Measurements from ENCODE around the gene KRT82.
"Not testable (repeated sequence)": the region's sequence is repeated elsewhere in the genome, so short reads cannot be mapped to it uniquely, and the experiment has no call there.

KRT82 gene

DNA sequence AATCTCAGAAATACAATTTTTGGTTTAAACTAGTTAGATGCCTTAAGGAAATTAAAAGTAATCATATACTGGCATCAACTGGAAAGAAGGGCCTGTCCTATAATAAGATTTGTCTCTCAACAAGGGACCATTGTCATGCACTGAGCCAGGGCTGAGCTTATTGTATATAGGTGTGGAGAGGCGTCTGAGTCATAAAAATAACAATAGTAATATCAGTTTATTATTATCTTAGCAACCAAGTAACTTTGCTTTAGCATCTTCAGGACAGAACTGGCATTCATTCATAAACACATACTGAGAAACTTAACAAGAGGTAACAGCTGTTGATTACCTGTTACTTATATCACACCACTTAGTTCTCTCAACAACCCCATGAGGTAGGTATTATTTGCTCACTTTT lies 20.9 kb upstream of the KRT82 start:
- no peak for DNase-seq
- TF ChIP-seq GATA1 (IDR thresholded peaks at IDR 0.05; ENCODE audit: low read depth, low read length) (no peak), POLR2A (IDR thresholded peaks at IDR 0.05; ENCODE audit: low read length) (no peak)

DNA sequence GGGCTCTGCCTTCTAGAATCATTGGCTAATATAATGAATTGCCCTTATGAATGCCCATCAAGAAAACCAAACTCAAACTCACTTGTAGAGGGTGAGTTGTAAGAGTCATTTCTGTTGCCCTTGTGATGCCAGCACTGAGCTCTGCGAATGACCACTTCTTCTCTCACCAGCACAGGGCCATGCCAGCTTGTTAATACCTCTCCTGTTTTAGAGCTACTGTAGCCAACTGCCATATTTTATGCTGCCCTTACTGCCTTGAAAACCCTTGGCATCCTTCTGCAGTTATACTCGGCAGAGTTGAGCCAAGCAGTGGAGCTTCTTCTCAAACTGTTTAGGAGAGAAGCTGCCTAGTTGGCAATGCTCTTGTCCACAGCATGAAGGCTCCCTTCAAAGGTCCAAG lies 19.9 kb upstream of the KRT82 start:
- DNase-seq, result no peak
- TF ChIP-seq POLR2A (IDR thresholded peaks at IDR 0.05; ENCODE audit: low read length) (no peak), GATA1 (IDR thresholded peaks at IDR 0.05; ENCODE audit: low read depth, low read length) (no peak)

DNA sequence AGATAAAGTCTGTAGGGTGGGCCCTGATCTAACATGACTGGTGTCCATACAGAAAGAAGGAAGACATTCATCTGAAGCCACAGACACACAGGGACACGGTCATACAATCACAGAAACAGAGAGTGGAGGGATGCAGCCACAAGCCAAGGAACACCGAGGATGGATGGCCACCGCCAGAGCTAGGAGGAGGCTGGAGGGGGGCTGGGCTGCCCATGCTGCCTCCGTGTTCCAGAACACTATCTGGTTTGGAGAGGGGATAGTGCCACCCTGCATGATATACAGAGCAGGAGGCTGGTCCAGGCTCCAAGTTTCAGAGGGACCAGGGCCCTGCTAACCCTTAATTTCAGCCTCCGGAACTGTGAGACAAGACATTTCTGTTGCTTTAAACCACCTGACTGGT lies 19.3 kb upstream of the KRT82 start:
- TF ChIP-seq GATA1 (IDR thresholded peaks at IDR 0.05; ENCODE audit: low read depth, low read length) (no peak), POLR2A (IDR thresholded peaks at IDR 0.05; ENCODE audit: low read length) (no peak)
- no peak for DNase-seq

DNA sequence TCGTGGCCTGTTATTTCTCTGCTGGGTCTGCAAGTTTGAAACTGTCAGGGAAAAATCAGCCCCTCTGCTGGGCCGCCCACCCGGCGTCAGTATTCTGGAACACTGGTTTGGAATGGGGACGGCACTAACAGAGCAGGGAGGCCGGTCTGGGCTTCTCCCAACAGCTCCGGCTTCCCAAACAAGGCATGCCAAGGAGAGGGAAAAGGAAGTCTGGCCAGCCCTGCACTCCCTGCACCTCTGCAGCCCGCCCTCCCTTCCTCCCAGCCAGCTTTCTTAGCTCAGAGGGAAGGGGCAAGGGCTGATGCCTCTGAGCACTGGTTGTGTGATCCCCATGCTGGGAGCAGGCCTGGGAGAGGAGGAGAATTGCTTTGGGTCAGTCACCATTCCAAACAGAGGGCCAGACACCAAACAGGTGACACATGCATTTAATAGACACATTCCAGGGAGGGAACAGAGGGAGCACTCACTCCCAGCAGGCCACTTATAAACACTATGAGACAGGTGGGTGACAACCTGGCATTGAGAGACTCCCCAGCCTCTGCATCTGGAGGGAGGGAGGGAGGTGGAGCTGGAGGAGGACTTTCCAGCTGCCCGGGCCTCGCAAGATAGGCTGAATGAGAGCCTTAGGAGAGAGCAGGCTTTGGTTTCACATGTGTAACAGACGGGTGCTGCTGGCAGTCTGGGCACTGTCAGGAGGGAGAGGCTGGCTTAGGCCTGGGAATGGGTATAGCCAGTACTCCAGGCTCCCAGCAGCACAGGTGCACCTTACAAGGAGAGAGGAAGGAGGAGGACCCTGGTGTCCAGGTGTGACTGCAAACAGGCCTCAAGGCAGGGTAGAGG lies 17.7 kb upstream of the KRT82 start:
- no peak for TF ChIP-seq POLR2A (IDR thresholded peaks at IDR 0.05; ENCODE audit: low read length)
- no peak for TF ChIP-seq GATA1 (IDR thresholded peaks at IDR 0.05; ENCODE audit: low read depth, low read length)
- DNase-seq, result no peak

DNA sequence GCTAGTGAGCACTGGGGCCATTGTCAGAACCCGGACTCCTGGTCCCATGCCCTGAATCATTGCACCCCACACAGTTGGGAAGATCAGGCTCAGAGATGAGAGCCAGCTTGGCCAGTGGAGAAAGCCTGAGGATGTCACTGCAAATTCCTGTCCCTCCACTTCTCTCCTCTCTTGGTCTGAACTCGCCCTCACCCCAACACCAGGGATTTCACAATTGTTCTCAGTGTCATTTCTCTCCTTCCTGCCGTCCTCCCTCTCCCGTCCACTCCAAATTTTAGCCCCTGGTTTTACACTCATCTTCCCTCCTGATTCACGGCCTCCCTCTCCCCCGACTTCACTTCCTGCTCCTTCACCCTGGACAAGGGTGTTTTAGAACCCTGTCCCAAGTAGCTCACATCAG lies 16.9 kb upstream of the KRT82 start:
- no peak for DNase-seq
- TF ChIP-seq POLR2A (IDR thresholded peaks at IDR 0.05; ENCODE audit: low read length) (no peak), GATA1 (IDR thresholded peaks at IDR 0.05; ENCODE audit: low read depth, low read length) (no peak)

DNA sequence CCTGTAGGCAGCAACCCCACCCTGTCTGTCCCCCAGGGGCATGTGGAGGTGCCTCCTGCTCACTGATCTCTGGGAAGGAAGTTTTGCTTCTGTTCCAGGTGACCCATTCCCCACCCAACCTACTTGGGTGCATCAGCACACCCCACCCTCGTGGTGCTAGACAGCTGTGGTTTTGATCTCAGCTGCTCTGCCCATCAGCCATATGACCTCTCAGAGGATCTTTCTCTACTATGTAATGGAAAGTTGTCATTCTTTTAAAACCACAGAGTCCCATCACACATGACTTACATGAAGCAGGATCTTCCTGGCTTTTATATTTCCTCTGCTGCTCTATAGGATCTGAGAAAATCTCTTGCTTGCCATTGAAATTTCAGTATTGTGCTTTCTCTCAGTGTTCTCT lies 13.5 kb upstream of the KRT82 start:
- no peak for DNase-seq
- TF ChIP-seq POLR2A (IDR thresholded peaks at IDR 0.05; ENCODE audit: low read length), result no peak

DNA sequence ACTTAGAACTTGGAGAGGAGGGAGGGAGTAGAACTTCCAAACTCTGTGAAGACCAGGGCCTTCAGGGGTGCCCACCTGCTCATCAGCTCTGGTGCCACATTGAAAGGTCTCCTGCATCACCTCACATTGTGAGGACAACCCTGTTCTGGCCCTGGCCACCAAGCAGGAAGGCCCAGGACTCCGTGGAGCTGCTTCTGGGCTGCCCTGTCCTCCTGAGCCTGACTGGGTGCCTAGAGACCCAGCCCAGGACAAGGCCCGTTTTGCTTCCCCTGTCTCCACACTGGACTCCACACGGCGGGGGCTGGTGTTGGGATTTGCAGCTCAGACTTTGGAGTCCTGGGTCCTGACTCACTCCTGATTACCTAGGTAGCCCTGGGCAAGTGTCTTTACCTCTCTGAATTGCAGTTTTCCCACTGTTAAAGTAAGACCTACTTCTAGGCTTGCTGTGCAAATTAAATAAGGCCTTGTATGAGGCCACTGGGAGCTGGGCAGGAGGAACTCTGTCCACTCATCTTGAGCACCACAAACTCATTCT lies 12.5 kb upstream of the KRT82 start:
- TF ChIP-seq POLR2A (IDR thresholded peaks at IDR 0.05; ENCODE audit: low read length) (no peak), GATA1 (IDR thresholded peaks at IDR 0.05; ENCODE audit: low read depth, low read length) (no peak)
- no peak for DNase-seq

DNA sequence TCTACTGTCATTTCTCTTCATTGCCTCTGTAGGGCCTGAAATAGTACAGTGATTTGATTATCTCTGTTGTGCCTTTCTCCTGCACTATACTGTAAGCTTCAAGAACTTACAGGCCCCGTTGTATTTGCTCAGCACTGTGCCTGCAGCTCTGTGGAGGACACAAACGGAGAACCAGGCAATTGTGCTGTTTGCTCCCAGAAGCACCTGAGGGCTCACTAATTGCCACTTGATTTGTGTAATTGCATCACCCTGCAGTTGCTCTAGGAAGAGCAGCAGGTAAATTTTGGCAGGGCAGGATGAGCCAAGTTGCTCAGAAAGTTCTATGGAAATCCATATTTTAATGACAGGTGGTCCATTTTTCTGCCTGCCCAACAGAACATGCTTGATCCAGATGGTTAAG lies 11.6 kb upstream of the KRT82 start:
- DNase-seq, result no peak
- TF ChIP-seq GATA1 (IDR thresholded peaks at IDR 0.05; ENCODE audit: low read depth, low read length) (no peak), POLR2A (IDR thresholded peaks at IDR 0.05; ENCODE audit: low read length) (no peak)

DNA sequence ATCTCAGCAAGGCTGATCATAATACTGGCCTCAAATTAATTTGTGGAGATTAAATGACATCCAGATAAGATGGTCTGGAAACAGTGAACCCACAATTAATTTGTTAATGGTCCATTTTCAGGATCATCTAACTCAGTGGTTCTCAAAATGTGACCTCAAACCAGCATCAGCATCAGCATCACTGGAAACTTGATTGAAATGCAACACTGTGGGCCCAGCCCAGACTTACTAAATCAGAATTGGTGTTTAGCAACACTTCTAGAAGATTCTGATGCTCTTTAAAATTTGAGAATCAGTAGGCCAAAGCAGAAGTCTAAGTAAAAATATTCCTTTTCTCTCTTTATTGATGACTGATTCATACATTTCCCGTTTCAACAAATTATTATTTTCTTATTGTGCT lies 10.7 kb upstream of the KRT82 start:
- TF ChIP-seq POLR2A (IDR thresholded peaks at IDR 0.05; ENCODE audit: low read length) (no peak), GATA1 (IDR thresholded peaks at IDR 0.05; ENCODE audit: low read depth, low read length) (no peak)
- DNase-seq, result no peak

DNA sequence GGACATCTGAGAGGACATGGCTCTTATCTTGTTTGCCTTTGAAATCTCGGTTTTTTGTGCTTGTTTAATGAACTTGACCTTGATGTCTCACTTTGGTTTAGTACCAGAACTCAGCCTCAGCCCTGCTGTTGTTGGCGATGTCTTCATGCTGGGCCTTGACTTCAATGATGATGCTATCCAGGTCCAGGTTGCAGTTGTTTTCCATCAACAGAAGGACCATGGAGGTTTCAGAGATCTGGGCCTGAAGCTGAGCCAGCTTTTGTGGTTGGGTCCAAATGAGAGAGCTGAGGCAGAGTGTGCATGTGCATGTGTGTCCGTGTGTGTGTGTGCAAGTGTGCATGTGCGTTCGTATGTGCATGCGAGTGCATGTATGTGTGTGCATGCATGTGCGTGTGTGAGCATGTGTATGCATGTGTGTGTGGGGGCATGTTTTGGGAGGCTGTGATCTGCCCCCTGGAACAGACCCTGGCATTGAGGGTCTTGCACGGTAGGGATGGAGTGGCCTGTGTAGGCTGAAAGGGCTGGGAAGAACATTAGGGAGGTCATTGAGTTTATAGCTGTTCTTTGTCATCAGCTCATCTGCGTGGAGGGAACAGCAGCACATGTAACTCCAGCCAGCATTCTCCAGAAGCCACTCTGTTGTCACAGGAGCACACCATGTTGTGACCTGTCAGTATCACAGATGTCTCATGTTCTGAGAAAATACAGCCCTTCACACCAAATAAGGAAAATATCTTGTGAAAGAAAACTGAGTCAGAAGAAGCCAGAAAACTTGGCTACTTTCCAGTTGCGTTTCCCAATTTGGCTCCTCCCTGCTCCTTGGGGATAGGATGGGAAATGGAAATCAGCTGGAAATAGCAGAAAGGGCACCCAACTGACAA lies 10.0 kb upstream of the KRT82 start:
- DNase-seq, result no peak
- TF ChIP-seq POLR2A (IDR thresholded peaks at IDR 0.05; ENCODE audit: low read length), result no peak
- no peak for TF ChIP-seq GATA1 (IDR thresholded peaks at IDR 0.05; ENCODE audit: low read depth, low read length)

DNA sequence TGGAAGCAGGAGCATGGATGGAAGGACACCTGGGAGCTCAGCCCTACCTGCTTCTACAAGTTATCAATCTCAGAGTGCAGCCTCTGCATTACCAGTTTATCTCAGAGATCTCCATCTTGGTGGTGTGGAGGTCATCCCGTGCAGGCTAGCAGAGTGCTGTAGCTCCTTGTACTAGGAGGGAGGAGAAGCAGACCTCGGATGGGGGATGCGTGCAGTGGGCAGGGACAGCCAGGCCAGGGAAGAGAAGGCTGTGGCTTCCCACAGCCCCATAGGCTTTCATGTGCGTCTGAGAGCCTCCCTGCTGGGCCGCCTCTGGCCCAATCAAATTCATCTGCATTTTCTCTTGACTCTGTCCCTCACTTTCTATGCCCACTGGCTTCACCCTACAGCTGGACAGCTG lies 8.8 kb upstream of the KRT82 start:
- TF ChIP-seq GATA1 (IDR thresholded peaks at IDR 0.05; ENCODE audit: low read depth, low read length), result no peak
- no peak for TF ChIP-seq POLR2A (IDR thresholded peaks at IDR 0.05; ENCODE audit: low read length)
- no peak for DNase-seq

DNA sequence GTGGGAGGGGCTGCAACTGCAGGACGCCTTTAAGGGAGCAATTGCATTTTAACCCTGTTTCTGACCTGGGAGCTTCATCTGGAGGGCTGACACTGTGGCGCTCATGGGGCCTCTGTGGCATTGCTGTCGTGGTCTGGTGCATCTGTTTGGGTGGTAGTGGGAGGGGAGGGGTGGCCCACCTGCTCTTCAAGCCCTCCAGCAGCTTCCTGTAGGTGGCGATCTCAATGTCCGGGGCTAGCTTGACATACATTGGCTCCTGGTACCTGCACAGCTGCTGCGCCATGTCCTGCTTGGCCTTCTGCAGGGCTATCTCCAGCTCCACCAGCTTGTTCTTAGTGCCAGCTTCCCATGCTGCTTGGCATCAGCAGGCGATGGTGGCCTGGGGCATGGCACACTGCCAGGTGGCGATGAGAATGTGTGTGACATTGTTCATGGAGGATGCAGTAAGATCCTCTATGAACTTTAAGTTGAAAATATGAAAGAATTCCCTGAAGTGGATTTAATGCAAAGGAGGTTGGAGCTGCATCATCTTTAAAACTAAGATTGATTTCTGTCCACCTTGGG lies 7.7 kb upstream of the KRT82 start:
- DNase-seq, result no peak
- TF ChIP-seq GATA1 (IDR thresholded peaks at IDR 0.05; ENCODE audit: low read depth, low read length), result no peak
- no peak for TF ChIP-seq POLR2A (IDR thresholded peaks at IDR 0.05; ENCODE audit: low read length)

DNA sequence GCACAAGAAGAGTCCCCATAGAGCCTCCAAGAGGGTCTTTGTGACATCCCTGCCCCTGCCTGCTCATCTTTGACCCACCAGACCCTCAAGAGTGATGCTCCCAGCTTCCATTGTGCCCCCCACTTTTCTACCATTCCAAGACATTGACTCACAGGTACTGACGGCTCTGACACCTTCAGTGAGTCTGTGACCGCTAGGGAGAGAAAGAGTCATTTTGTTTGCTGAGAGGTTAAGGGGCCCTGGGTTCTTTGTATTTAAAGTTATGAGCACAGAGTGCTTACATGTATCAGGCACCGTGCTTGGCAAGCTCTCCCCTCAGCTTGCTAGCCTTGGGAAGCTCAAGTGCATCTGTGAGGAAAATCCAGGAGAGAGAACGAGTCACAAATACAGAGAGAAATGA lies 7.1 kb upstream of the KRT82 start:
- DNase-seq, result no peak
- no peak for TF ChIP-seq POLR2A (IDR thresholded peaks at IDR 0.05; ENCODE audit: low read length)
- TF ChIP-seq GATA1 (IDR thresholded peaks at IDR 0.05; ENCODE audit: low read depth, low read length), result no peak

DNA sequence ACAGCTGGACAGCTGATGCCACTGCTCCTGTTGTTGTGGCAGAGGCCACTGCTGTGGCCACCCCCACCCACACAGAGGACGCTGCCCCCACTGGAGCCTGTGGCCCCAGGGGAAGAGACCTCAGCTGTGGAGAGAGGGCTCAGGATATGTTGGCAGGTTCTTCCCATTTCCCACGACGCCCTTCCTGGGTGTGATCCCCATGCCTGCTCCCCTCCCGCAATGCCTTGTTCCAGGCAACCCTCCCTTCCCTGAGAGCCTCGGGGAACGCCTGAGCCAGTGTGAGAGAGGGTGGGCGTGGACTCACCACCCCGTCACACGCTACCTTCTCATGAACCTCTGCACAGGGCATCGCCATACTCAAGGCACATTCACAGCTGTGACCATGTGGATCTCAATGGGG lies 5.7 kb upstream of the KRT82 start:
- no peak for DNase-seq
- TF ChIP-seq POLR2A (IDR thresholded peaks at IDR 0.05; ENCODE audit: low read length) (no peak), GATA1 (IDR thresholded peaks at IDR 0.05; ENCODE audit: low read depth, low read length) (no peak)

DNA sequence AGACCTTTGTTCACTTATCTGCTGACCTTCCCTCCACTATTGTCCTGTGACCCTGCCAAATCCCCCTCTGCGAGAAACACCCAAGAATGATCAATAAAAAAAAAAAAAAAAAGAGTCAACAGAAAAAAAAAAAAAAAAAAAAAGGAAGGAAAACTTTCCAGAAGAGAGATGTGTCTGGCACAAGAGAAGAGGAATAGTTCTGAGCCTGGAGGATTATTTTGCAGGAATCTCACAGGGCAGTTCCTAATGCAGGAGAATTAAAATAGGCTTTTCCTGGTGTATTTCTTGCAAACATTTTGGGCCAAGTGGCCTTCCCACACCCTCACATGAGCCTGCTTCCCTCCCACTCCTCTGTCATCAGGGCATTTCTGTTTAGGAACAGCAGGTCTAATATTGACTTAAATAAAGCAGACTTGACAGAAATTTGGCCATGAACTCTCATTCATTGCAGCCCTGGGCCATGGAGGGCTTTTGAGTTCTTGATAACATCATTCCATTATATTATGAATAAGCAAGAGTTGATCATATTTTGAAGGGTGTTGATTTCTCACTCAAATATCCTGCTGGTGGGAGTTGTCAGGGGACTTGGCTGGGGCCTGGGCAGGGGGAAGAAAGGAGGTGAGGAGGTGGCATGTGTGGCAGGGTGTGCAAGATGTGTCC lies 4.6 kb upstream of the KRT82 start:
- DNase-seq, result not testable (repeated sequence)
